PFSK-1 (cell line): ENCODE measurements around the gene RNF121.

Source experiments
- FOXP2 ChIP-seq: optimal IDR thresholded peaks from 2 replicates; pipeline ENCODE3; 2011; ENCODE audit warnings: borderline replicate concordance, control low read depth, inconsistent platforms; ENCODE audit not compliant: insufficient read depth; ENCODE audit errors: extremely low read length, extremely low read depth
- POLR2AphosphoS5 ChIP-seq: IDR thresholded peaks from 2 replicates; pipeline ENCODE4 v1.6.1; 2012; ENCODE audit warnings: low read depth, mild to moderate bottlenecking, control low read depth, low read length, moderate library complexity
- REST ChIP-seq, 2 experiments: IDR thresholded peaks; 2 replicates each; pipeline versions ENCODE4 v1.6.1 to v1.8.0; 2011 to 2012; ENCODE audit warnings: low read depth in 2 of 2, low read length in 2 of 2, control low read depth in 1 of 2, inconsistent platforms in 1 of 2, mild to moderate bottlenecking in 1 of 2, moderate library complexity in 1 of 2; ENCODE audit not compliant: insufficient read depth in 1 of 2
- SIN3A ChIP-seq: IDR thresholded peaks from 2 replicates; pipeline ENCODE4 v1.6.1; 2012; ENCODE audit warnings: mild to moderate bottlenecking, low read length, moderate library complexity, borderline replicate concordance; ENCODE audit not compliant: insufficient read depth
- TAF1 ChIP-seq: IDR thresholded peaks from 2 replicates; pipeline ENCODE4 v1.6.1; 2012; ENCODE audit warnings: low read length, control low read depth, borderline replicate concordance; ENCODE audit not compliant: insufficient read depth

RNF121 gene

GRCh38 chr11:71962428-71963038, 33.7 kb downstream of the RNF121 start:
- no peak for TF ChIP-seq SIN3A

DNA sequence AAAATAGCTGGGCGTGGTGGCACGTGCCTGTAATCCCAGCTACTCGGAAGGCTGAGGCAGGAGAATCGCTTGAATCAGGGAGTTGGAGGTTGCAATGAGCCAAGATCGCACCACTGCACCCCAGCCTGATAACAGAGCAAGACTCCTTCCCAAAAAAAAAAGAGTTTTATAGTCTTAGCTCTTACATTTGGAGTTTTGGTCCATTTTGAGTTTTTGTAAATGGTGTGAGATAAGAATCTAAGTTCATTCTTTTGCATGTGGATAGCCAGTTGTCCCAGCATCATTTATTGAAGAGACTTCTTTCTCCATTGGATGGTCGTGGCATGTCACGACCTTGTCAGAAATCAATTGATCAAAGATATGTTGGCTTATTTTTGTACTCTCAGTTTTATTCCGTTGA, 34.6 kb downstream of the RNF121 start:
- TF ChIP-seq SIN3A (no peak), REST (IDR thresholded peaks at IDR 0.05; ENCODE audit: insufficient read depth in 1 of 2, low read depth in 2 of 2, low read length in 2 of 2) (no peak), FOXP2 (no peak), POLR2AphosphoS5 (no peak), TAF1 (no peak)

DNA sequence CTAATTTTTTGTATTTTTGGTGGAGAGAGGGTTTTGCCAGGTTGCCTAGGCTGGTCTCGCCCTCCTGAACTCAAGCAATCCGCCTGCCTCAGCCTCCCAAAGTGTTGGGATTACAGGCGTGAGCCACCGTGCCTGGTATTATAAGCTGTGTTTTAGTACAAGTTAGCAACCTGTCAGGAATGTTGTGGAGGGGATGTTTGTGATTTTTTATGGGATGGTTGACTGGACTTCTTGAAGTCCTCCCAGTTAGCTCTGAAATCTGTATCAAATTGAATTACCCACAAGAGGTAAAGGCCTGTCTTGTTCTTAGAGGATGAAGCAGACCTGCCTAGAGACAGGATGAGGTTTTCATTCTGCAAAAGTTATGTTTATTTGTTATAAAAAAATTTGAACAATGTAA, 35.8 kb downstream of the RNF121 start:
- TF ChIP-seq SIN3A: no peak
- TF ChIP-seq REST (IDR thresholded peaks at IDR 0.05; ENCODE audit: insufficient read depth in 1 of 2, low read depth in 2 of 2, low read length in 2 of 2): no peak
- no peak for TF ChIP-seq TAF1
- TF ChIP-seq FOXP2: no peak
- TF ChIP-seq POLR2AphosphoS5: no peak

- TF ChIP-seq POLR2AphosphoS5 (no peak), SIN3A (no peak), TAF1 (no peak), REST (IDR thresholded peaks at IDR 0.05; ENCODE audit: insufficient read depth in 1 of 2, low read depth in 2 of 2, low read length in 2 of 2) (no peak), FOXP2 (no peak)
These were observed 42.8 kb downstream of the RNF121 start for GRCh38 chr11:71971680-71972079.

- TF ChIP-seq SIN3A (no peak), POLR2AphosphoS5 (no peak), REST (IDR thresholded peaks at IDR 0.05; ENCODE audit: insufficient read depth in 1 of 2, low read depth in 2 of 2, low read length in 2 of 2) (no peak), TAF1 (no peak), FOXP2 (no peak)
These were observed 47.7 kb downstream of the RNF121 start for GRCh38 chr11:71976551-71976950.
